ENCODE data around the gene RTF2.
A peak's percentile ranks its signal among the peaks of the same experiment; 100 is the strongest.

Gene RTF2

DNA sequence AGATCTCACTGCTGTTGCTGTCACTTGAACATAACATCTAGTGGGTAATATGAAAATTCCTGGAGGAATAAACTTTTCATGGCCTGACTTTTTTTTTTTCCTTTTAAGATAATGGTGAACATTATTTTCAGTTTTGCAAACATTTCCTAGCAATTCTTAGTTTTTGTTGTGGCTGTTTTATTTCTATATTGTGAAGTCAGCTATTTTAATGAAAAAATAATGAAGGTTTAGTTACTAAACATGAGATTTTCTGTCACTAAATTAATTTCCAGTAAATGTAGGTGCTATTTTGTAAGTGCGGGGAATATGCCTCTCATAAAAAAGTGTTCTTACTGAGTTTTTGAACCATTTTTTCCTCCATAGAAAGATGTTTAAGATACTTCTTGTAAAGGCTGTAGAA is 32.7 kb downstream of the RTF2 start:
- Histone ChIP-seq H3K79me2 (ENCODE audit: low read length) (peaks cover 5% of the 10 kb centered on the region), H3K27ac (ENCODE audit: low read length) (no peak overlapping the region), H3K9me2 (replicated peaks; ENCODE audit: insufficient read depth, low read length) (no peaks in the 10 kb centered on the region), H3K4me3 (ENCODE audit: low read length) (no peak overlapping the region), H4K20me1 (ENCODE audit: insufficient read depth, low read length) (no peaks in the 10 kb centered on the region), H3K4me2 (ENCODE audit: low read depth, low read length) (no peak overlapping the region), H3K36me3 (replicated peaks; ENCODE audit: insufficient read depth, low read length) (no peaks in the 10 kb centered on the region), H3K4me1 (ENCODE audit: low read length) (no peaks in the 10 kb centered on the region), H3K9ac (ENCODE audit: low read length) (no peak overlapping the region), H2AFZ (ENCODE audit: low read length) (no peak overlapping the region), H3K27me3 (replicated peaks; ENCODE audit: insufficient read depth, low read length) (no peaks in the 10 kb centered on the region), H3F3A (ENCODE audit: insufficient read depth, low read length) (no peaks in the 10 kb centered on the region), H3K9me3 (replicated peaks; ENCODE audit: insufficient read depth, low read length) (no peaks in the 10 kb centered on the region)
- no peak for DNase-seq
- TF ChIP-seq EZH2phosphoT487 (IDR thresholded peaks at IDR 0.05; ENCODE audit: low read length) (no peak), EZH2 (optimal IDR thresholded peaks at IDR 0.05; ENCODE audit: low read depth, low read length) (no peak)
- TF ChIP-seq, protein P1, sequence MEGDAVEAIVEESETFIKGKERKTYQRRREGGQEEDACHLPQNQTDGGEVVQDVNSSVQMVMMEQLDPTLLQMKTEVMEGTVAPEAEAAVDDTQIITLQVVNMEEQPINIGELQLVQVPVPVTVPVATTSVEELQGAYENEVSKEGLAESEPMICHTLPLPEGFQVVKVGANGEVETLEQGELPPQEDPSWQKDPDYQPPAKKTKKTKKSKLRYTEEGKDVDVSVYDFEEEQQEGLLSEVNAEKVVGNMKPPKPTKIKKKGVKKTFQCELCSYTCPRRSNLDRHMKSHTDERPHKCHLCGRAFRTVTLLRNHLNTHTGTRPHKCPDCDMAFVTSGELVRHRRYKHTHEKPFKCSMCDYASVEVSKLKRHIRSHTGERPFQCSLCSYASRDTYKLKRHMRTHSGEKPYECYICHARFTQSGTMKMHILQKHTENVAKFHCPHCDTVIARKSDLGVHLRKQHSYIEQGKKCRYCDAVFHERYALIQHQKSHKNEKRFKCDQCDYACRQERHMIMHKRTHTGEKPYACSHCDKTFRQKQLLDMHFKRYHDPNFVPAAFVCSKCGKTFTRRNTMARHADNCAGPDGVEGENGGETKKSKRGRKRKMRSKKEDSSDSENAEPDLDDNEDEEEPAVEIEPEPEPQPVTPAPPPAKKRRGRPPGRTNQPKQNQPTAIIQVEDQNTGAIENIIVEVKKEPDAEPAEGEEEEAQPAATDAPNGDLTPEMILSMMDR (IDR thresholded peaks at IDR 0.05; ENCODE audit: low read length), result no peak

GRCh38 chr20:56503916-56504315 is 35.5 kb downstream of the RTF2 start:
- TF ChIP-seq, protein P1 (IDR thresholded peaks at IDR 0.05; ENCODE audit: low read length), result no peak
- TF ChIP-seq EZH2phosphoT487 (IDR thresholded peaks at IDR 0.05; ENCODE audit: low read length) (no peak), EZH2 (optimal IDR thresholded peaks at IDR 0.05; ENCODE audit: low read depth, low read length) (no peak)
- H3K4me1 ChIP-seq (ENCODE audit: low read length), result no peaks in the 10 kb centered on the region
- H3K27me3 ChIP-seq (replicated peaks; ENCODE audit: insufficient read depth, low read length), result no peaks in the 10 kb centered on the region
- no peaks in the 10 kb centered on the region for H3K9me3 ChIP-seq (replicated peaks; ENCODE audit: insufficient read depth, low read length)
- no peaks in the 10 kb centered on the region for H3K36me3 ChIP-seq (replicated peaks; ENCODE audit: insufficient read depth, low read length)
- H3F3A ChIP-seq (ENCODE audit: insufficient read depth, low read length), result no peaks in the 10 kb centered on the region
- no peaks in the 10 kb centered on the region for H4K20me1 ChIP-seq (ENCODE audit: insufficient read depth, low read length)
- H3K27ac ChIP-seq (ENCODE audit: low read length), result no peak overlapping the region
- peaks cover 7% of the 10 kb centered on the region for H3K79me2 ChIP-seq (ENCODE audit: low read length)
- no peak overlapping the region for H2AFZ ChIP-seq (ENCODE audit: low read length)
- H3K4me2 ChIP-seq (ENCODE audit: low read depth, low read length), result no peak overlapping the region
- DNase-seq, result no peak
- no peak overlapping the region for H3K4me3 ChIP-seq (ENCODE audit: low read length)
- no peaks in the 10 kb centered on the region for H3K9me2 ChIP-seq (replicated peaks; ENCODE audit: insufficient read depth, low read length)
- H3K9ac ChIP-seq (ENCODE audit: low read length), result no peak overlapping the region

- DNase-seq, result no peak
- Histone ChIP-seq H4K20me1 (ENCODE audit: insufficient read depth, low read length) (no peaks in the 10 kb centered on the region), H3K4me3 (ENCODE audit: low read length) (no peak overlapping the region), H3K27me3 (replicated peaks; ENCODE audit: insufficient read depth, low read length) (no peaks in the 10 kb centered on the region), H3K4me1 (ENCODE audit: low read length) (no peaks in the 10 kb centered on the region), H3F3A (ENCODE audit: insufficient read depth, low read length) (no peaks in the 10 kb centered on the region), H3K79me2 (ENCODE audit: low read length) (peaks cover 7% of the 10 kb centered on the region), H3K36me3 (replicated peaks; ENCODE audit: insufficient read depth, low read length) (no peaks in the 10 kb centered on the region), H3K9me2 (replicated peaks; ENCODE audit: insufficient read depth, low read length) (no peaks in the 10 kb centered on the region), H3K9ac (ENCODE audit: low read length) (no peak overlapping the region), H3K9me3 (replicated peaks; ENCODE audit: insufficient read depth, low read length) (no peaks in the 10 kb centered on the region), H3K4me2 (ENCODE audit: low read depth, low read length) (no peak overlapping the region), H2AFZ (ENCODE audit: low read length) (no peak overlapping the region), H3K27ac (ENCODE audit: low read length) (no peak overlapping the region)
- TF ChIP-seq EZH2 (optimal IDR thresholded peaks at IDR 0.05; ENCODE audit: low read depth, low read length) (no peak), EZH2phosphoT487 (IDR thresholded peaks at IDR 0.05; ENCODE audit: low read length) (no peak)
- TF ChIP-seq, protein P1 (IDR thresholded peaks at IDR 0.05; ENCODE audit: low read length), result peak; percentile 36
Observed at GRCh38 chr20:56504373-56505005, 36.1 kb downstream of the RTF2 start.

Data from MM.1S (cell line).